Activated CD8-positive, alpha-beta T cell treated with anti-CD3 and anti-CD28 coated beads for 36 hours (primary cell): ENCODE results near the gene SMAD2. TPM values are rescaled to one million over a fixed set of nuclear protein-coding genes. Genes with fewer than 3 reads are reported as not detected.
"Not testable (repeated sequence)": the region's sequence is repeated elsewhere in the genome, so short reads cannot be mapped to it uniquely, and the experiment has no call there.

Source experiments
- ATAC-seq: fragments of 200-7000 bp; cut with Tn5 transposase; one replicate; pipeline ENCODE4 v1.10.0; 2021; ENCODE audit warnings: mild to moderate bottlenecking, moderate library complexity
- CTCF ChIA-PET: fragments of 350-600 bp; sonication (Branson Sonifier 250); formaldehyde crosslinking; loops from one replicate; lab custom pipeline; 2021; ENCODE audit warnings: antibody characterized with exemption; lab: Charles Lee
- POLR2A ChIA-PET: fragments of 350-600 bp; sonication (Branson Sonifier 250); formaldehyde crosslinking; loops from one replicate; lab custom pipeline; 2021; ENCODE audit warnings: antibody characterized with exemption; lab: Charles Lee
- DNase-seq: peaks from one replicate; pipeline ENCODE4 v3.0.0-alpha.2; 2020
- H3K27ac Mint-ChIP-seq: one replicate; pipeline ENCODE4 v1.8.0; 2021; ENCODE audit warnings: mild to moderate bottlenecking, mixed read lengths
- H3K27me3 Mint-ChIP-seq: one replicate; pipeline ENCODE4 v1.8.0; 2021; ENCODE audit warnings: mixed read lengths
- H3K36me3 Mint-ChIP-seq: one replicate; pipeline ENCODE4 v1.8.0; 2021; ENCODE audit warnings: low read depth, mixed read lengths
- H3K4me1 Mint-ChIP-seq: one replicate; pipeline ENCODE4 v1.8.0; 2021; ENCODE audit warnings: low read depth, mixed read lengths
- H3K4me3 Mint-ChIP-seq: one replicate; pipeline ENCODE4 v1.8.0; 2021; ENCODE audit warnings: mild to moderate bottlenecking, moderate library complexity, mixed read lengths
- H3K9me3 Mint-ChIP-seq: one replicate; pipeline ENCODE4 v1.8.0; 2021; ENCODE audit warnings: mixed read lengths
- CTCF ChIP-seq: fragments of 200-600 bp; IDR thresholded peaks from one replicate; pipeline ENCODE4 v1.8.0; 2022; ENCODE audit warnings: antibody characterized with exemption, mild to moderate bottlenecking
- intact Hi-C: fragments of 100-400 bp; cut with micrococcal nuclease; formaldehyde crosslinking; loops from one replicate; pipeline ENCODE4 v1.10.0; 2022
- total RNA-seq, 2 experiments: library from RNA; stranded (reverse); gene quantifications; one replicate each; pipeline ENCODE4 v1.2.3, GENCODE V29; 2021

SMAD2 gene
- total RNA-seq, 2 experiments from 2014 or later: 141 to 142 TPM

GRCh38 chr18:47832348-47832747, 98.1 kb downstream of the SMAD2 start:
- H3K36me3 Mint-ChIP-seq: peaks cover 40% of the 10 kb centered on the region
- intact Hi-C loops: no loop called here
- ChIA-PET CTCF (no interaction called here), POLR2A (no interaction called here)
- no peaks in the 10 kb centered on the region for H3K27me3 Mint-ChIP-seq
- H3K4me1 Mint-ChIP-seq: peaks cover 10% of the 10 kb centered on the region
- no peak overlapping the region for H3K4me3 Mint-ChIP-seq
- no peak for ATAC-seq
- H3K9me3 Mint-ChIP-seq: peaks cover 3% of the 10 kb centered on the region
- TF ChIP-seq CTCF: no peak
- no peak overlapping the region for H3K27ac Mint-ChIP-seq
- DNase-seq: no peak

GRCh38 chr18:47831351-47831750, 99.1 kb downstream of the SMAD2 start:
- peaks cover 10% of the 10 kb centered on the region for H3K4me1 Mint-ChIP-seq
- no peaks in the 10 kb centered on the region for H3K27me3 Mint-ChIP-seq
- ATAC-seq (no peak), DNase-seq (no peak)
- intact Hi-C loops: no loop called here
- no peak overlapping the region for H3K4me3 Mint-ChIP-seq
- no peak overlapping the region for H3K27ac Mint-ChIP-seq
- ChIA-PET CTCF (no interaction called here), POLR2A (no interaction called here)
- H3K9me3 Mint-ChIP-seq: peaks cover 3% of the 10 kb centered on the region
- peaks cover 44% of the 10 kb centered on the region for H3K36me3 Mint-ChIP-seq
- TF ChIP-seq CTCF: no peak

- H3K27ac Mint-ChIP-seq: no peak overlapping the region
- H3K4me1 Mint-ChIP-seq: peaks cover 10% of the 10 kb centered on the region
- H3K27me3 Mint-ChIP-seq: no peaks in the 10 kb centered on the region
- no peak for ATAC-seq
- no peak for TF ChIP-seq CTCF
- peaks cover 48% of the 10 kb centered on the region for H3K36me3 Mint-ChIP-seq
- DNase-seq: no peak
- H3K9me3 Mint-ChIP-seq: peaks cover 3% of the 10 kb centered on the region
- ChIA-PET POLR2A (interaction anchor here (0.7 kb wide), 1 partner anchor 15 kb away, joined by 3 read pairs; no protein-coding TSS in a partner anchor), CTCF (no interaction called here)
- intact Hi-C loops: no loop called here
- H3K4me3 Mint-ChIP-seq: no peak overlapping the region
These were observed 99.7 kb downstream of the SMAD2 start for GRCh38 chr18:47830772-47831171.

DNA sequence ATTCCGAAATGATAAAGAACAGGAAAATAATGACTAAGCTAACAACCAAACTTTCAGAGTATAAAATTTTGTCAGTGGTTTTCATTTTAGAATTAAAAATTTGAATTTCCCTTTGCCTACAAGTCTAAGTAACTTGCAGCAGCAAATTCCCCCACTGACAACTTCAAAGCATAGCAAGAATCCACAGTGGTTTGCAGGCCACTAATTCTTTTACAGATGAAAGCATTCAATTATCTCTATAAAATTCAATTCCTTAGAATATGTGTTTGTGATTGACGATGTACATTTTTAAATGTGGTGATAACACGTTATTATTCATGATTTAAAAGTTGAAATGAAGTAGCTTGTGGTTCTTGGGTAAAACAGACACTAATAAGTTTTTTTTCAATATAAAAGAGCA, 100.6 kb downstream of the SMAD2 start:
- no peak for DNase-seq
- TF ChIP-seq CTCF: no peak
- ChIA-PET POLR2A (interaction anchor here (0.7 kb wide), 1 partner anchor 14 kb away, joined by 3 read pairs; no protein-coding TSS in a partner anchor), CTCF (no interaction called here)
- Mint-ChIP-seq H3K4me1 (peaks cover 10% of the 10 kb centered on the region), H3K27me3 (no peaks in the 10 kb centered on the region), H3K9me3 (peaks cover 3% of the 10 kb centered on the region), H3K27ac (no peak overlapping the region), H3K36me3 (peaks cover 56% of the 10 kb centered on the region), H3K4me3 (no peak overlapping the region)
- ATAC-seq: no peak
- intact Hi-C loops: no loop called here

- POLR2A ChIA-PET, ATAC-seq: not testable (repeated sequence)
These were observed 102.4 kb downstream of the SMAD2 start for GRCh38 chr18:47828031-47828430.

More at GRCh38 chr18:47828031-47828430, 102.4 kb downstream of the SMAD2 start:
- DNase-seq, H3K4me3 Mint-ChIP-seq, intact Hi-C loops, H3K27me3 Mint-ChIP-seq, CTCF ChIA-PET, H3K9me3 Mint-ChIP-seq, H3K27ac Mint-ChIP-seq: not testable (repeated sequence)
- Mint-ChIP-seq H3K4me1 (peaks cover 10% of the 10 kb centered on the region), H3K36me3 (peaks cover 56% of the 10 kb centered on the region)
